ENCODE data around the gene CFP.
A peak's percentile ranks its signal among the peaks of the same experiment; 100 is the strongest.
"Not testable (repeated sequence)": the region's sequence is repeated elsewhere in the genome, so short reads cannot be mapped to it uniquely, and the experiment has no call there.

CFP gene

DNA sequence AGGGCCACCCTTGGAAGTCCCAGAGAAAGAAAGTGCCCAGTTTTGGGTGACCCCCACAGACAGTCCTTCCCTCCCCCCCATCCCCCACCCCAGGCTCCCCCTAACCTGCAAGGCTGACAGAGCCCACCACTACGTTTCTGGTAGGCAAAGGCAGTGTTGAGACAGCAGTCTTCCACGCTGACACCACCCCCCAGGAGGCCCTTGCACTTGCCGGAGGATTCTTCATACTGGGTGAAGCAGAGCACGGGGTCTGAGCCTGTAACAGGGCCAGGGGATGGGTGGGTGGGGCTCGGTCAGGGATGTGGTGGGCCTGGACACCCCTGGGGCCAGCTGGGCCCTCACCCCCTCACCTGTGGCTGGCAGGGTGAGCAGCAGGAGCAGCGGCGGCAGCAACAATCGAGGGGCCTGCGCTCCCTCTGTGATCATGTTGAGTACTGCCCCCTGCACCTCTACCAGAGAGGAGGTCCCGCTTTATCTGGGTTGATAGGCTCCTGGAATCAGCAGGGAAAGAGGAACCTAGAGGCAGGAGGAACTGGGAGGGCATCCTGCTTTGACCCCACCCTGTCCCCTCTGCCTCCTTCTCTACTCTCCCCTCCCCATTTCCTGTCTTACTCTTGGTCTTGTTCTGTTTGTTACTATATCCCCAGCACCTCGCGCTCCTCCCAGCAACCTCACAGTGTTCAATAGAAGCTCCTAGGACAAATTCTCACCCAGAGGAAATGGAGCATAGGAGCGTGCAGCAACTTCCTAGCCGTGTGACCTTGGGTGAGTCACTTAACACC is at the start of gene CFP:
Gene CFP (minus strand): TSS at position 512 of the 782 bp plus-strand sequence. CDS start 86 bp downstream, at position 426.
- DNase-seq: no peak

DNA sequence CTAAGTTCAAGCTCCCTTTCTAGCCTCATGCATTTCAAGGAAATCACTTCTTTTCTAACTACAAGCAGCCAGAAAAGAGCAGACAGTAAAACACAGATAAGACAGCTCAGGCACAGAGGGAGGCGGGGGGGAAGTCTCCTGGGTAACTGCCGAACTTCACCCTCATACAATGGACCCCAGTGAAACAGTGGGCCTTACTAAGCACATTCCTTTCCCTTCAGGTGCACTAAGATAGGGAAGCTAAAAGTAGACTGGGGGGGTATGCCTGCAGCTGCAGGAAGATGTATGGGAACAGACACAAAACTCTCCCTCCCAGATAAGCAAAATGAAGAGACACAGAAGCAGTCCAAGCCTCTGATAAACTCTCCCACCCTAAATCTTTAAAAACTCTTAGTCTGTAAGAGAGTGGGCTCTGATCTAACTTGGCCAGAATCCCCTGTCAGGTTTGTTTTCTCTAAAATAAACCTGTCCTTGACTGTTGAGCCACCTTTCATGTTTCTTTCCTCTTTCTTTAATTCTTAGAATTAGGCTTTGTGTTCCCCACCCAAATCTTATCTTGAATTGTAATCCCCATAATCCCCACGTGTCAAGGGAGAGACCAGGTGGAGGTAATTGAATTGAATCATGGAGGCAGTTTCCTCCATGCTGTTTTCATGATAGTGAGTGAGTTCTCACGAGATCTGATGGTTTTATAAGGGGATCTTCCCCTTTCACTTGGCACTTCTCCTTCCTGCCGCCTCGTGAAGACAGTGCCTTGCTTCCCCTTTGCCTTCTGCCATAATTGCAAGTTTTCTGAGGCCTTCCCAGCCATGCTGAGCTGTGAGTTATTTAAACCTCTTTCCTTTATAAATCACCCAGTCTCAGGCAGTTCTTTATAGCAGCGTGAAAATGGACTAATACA is 46.5 kb upstream of the CFP start:
- not testable (repeated sequence) for DNase-seq

DNA sequence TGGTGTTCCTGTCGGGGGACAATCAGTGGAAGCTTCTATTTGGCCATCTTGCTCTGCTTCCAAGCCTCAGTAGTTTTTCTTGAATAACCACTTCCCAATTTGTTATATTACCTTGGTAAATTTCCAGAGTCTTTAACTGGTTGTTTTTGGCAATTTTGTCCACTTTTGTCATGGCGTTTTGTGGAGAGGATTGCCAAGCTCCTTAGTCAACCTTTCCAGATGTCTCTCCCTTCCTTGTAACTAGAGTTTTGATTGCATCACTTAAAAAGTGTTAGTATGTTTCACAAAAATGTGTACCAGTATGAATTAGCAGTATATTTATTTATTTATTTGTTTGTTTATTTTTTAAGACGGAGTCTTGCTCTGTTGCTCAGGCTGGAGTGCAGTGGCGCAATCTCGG is 45.0 kb upstream of the CFP start:
- DNase-seq: no peak

DNA sequence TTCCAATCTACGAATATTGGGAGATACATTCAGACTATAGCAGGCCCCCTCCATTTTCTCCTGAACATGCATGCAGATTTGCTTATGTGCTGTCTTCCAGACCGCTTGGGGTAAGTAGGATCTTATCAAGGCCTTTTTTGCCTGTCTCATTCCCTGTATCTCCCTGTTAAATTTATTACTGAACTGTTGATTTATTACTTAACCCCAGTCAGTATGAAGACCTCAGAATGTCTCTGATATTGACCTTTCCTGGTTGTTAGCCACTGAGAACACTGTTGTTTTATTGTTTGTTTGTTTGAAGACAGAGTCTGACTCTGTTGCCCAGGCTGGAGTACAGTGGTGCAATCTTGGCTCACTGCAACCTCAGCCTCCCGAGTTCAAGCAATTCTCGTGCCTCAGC is 36.1 kb upstream of the CFP start:
- DNase-seq: not testable (repeated sequence)

DNA sequence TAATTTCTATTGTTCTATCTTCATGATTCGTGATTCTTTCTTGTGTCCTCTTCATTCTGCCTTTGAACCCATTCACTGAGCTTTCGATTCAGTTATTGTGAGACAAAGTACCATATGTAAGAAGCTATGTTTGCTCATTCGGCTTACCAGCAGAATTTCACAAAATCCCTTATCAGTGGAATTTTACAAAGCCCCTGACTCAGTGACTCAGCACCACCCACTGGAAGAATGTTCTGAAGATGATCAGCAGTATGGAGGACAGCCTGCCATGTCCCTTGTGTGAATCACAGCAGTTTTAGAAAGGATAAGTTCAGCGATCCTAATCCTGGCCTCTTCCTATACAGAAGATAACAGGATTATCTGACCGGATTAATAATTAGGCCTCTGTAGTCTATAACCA is 35.0 kb upstream of the CFP start:
- DNase-seq: no peak

DNA sequence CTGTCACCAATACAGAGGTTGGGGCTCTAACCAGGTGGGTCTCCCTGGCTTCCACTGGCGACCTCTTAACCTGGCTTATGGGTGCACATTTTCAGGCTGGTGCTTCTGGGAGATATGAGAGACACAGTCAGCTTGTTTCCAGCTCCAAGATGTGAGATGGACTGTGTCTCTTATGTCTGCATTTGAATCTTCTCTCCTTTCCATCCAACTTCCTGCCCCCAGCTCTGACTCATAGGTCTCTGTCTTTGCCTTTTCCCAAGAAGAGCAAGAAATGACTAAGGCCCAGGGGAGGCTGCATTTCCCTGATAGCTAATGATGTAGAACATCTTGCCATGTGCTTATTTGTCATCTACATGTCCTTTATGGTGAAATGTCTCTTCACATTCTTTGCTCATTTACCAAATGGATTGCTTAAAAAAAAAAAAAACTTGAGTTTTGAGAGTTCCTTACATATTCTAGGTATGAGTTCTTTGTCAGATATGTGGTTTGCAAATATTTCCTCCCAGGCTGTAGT is 32.5 kb upstream of the CFP start:
- no peak for DNase-seq

DNA sequence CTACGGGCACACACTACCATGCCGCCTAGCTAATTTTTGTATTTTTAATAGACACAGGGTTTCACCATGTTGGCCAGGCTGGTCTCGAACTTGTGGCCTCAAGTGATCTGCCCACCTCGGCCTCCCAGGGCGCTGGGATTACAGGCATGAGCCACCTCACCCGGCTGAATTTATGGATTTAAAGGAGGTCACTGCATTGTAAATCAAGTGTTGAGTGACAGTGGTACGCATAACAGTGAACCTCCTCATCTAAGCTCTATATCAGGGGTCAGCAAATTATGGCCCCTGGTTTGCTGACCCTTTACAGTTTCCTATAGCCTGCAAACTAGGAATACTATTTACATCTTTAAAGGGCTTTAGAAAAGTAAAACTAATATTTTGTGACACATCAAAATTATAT is 31.8 kb upstream of the CFP start:
- no peak for DNase-seq

DNA sequence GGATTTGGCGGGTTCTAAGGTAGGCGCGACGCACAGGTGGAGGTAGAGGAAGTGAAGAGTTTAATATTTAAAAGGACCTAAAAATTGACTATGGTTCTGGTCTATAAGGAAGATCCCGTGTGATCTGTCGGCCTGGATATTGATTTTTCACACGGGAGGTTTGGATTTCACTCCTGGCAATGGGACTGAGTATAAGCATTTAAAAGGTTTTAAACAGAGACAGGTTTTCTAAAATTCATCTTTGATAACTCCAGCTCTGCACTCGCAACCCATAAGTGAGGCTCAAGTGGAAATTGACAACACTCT is 29.6 kb upstream of the CFP start:
- no peak for DNase-seq

DNA sequence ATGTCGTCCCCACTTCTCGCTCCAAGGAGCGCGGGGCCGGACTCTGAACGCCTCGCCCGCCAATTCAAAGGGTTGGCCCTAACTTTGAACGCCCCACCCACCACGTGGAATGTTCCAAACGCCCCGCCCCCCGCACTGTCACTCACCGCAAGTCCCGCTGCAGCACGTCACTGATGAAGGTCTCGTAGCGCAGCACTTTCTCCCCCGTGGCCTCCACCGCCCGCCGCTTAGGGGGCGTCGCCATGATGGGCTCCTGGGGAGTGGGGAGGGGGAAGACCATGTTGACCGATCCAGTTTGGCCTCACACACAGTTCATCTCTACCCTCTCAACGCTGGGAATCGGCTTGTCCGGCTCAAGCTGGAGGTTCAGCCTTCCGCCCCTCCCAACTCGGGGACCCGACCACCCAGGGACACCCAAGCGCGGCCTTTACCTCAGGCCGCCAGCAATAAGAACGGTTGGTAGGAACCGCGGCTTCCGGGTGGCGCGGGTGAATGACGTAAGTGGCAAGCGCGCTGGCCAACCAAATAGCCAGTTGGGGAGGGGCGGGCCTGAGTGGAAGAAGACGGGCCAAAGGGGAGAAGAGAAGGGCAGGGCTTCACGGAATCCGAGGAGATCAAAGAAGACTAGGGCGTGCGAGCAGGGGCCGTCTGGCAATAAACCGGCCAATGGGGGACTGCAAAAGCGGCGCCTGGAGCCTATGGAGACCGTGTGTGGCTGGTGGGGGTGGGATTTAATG is 29.1 kb upstream of the CFP start, which contains the start of gene UXT:
Gene UXT (minus strand): TSS at position 497 of the 737 bp plus-strand sequence. CDS start 253 bp downstream, at position 244.
- DNase-seq: peak; percentile 93 to 94

DNA sequence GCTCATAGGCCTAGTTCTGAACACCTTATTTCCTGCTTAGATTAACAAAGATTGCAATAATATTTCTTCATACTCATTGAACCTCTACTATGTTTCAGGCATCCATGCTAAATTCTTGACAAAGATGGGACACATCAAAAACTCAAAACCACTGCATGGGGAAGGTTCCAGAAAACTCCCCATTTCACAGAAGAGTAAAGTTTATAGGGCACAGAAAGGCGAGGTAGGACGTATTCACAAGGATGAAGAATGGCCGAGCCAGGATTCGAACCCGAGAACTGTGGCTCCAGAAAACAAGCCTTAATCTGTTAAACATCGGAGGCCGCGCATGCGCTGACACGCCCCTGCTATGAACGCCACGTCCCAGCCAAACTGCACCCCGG is 28.6 kb upstream of the CFP start:
- DNase-seq: no peak

DNA sequence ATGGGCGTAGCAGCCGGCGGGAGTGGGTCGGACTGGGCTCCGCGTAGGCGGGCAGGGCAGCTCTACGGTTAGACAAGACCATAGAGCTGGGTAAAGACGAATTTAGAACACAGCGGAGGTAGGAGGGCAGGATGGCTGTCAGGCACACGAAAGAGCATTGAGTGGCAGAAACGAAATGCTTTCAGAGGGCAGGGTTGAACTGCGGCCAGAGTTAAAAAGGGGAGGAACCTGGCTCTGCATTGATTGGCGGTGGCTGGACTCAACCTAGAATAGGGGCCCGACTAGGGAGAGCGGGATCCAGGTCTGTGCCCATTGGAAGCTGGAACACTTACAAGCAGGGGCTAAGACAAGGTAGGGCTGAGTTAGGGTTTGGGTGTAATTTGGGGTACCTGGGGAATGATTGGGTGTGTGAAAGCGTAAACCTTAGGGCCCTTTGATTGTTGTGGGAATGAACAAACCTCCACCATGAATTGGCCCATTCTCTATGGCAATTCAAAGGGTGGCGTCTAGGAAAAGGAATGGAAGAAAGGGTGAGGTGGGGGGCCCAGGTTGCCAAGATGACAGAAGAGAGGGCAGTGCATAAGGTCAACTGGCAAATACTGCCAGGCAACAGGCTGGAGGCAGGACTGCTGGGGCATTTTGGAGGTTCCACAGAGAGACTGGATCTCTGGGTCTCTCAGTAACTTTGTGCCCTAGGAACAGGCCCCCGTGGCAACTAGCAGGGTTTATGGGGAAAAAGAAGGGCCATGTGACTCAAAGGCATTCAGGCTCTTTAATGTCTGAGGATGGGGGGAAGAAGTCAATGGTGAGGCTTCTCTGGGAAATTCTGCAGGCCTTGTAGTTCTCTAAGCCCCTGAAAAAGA is 21.5 kb upstream of the CFP start:
- DNase-seq: no peak

DNA sequence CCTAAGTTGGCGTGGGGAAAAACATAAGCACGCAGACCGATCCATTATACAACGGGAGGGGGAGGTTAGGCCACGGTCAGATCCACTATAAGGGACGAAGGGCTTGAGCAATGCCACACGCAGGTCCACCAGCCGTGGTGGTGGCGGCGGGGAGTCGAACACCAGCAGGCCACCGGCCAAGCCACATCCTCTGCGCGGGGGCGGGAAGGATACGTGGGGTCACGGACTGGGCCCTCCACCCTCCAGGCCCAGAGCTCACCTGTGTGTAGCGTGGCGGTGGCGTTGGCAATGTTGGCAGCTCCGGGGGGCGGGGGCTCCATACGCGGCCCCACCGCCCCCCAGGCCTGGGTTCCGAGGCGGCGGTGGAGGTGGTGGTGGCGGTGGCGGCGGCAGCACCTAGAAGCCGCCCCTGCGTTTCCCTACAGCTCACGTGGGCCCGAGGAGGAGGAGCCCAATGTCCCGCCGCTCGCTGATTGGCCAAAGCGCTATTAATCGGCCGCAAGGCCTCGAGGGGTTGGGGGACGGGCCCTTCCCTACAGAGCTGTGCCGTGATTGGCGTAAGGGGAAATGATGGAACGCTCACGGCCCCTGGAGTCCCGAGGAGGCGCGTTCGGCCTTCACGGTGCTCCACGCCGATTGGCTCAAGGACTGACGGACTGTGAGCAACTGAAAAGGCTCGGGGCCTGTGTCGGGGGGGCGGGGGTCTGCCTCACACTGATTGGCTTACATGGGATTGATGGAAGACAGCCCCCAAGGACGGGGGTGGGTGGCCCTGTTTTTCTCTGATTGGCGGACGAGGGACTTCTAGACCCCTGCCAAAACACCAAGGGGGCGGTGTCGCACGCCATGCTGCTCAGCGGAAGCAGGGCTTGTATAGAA is 20.7 kb upstream of the CFP start, which contains the start of gene ELK1:
Gene ELK1 (minus strand): TSS at position 400 of the 879 bp plus-strand sequence. CDS start 9,122 bp downstream, outside the sequence.
- peak; percentile 98 to 99 for DNase-seq

DNA sequence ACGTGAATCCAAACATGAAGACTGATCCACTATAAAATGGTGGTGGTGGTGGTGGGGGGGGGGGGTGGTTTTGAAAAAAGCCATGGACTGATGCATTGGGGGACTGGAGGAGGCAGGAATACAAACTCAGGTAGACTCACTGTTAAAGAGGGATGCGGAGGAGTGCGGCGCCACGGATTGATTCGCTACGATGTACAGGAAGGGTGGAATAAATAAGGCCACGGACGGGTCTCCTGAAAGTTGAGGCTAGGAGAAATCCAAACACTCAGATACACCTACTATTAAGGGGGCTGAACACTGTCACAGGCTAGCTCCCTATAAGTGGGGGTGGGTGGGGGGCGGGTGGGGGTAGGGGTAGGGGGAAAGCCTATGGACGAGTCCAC is 20.0 kb upstream of the CFP start:
- DNase-seq: no peak

DNA sequence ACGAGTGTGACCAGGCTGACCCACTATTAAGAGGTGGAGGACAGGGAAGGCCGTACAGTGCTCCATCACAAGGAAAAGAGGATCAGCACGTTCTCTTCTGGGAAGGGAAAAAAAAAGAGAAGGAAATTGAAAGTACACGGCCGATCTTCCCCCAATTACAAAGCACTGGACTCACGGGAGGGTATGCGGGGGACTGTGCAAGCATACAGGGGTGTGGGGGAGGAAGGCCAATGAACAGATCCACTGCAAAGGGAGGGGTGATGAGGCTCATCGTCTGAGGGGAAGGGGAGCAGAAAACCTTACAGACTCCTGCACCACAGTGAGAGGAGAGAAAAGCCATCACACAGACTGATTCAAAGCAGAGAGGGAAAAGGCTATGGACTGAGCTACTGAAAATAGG is 19.5 kb upstream of the CFP start:
- DNase-seq: no peak

DNA sequence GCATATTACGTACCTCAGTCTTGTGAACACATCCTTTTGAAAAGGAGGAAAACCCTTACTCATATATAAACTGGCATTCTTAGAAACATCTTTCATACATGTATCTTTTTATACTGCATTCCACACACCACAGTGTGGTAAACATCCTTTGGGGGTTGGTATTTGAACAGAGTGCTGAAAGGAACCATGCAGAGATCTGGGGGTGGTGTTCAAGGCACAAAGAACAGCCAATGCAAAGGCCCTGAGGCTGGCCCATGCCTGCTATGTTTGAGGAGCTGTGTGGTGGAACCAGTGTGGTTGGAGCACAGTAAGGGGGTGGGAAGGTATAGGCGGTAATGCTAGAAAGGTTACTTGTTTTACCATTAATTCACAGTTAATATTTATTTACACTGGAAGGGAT is 18.6 kb upstream of the CFP start:
- no peak for DNase-seq

DNA sequence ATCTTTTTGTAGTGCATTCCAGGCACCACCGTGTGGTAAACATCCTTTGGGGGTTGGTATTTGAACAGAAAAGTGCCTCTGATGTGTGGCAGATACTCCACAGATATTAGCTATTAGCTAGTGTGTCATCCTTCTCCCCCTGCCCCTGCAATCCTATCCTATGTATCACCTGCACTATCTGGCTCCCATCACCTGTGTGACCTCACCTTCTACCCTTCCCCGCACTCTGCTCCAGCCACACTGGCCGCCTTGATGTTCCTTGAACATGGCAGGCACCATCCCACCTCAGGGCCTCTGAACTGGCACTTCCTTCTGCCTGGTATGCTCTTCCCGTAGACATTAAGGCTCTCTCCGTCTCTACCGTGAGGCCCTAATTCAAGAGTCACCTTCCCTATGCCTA is 16.9 kb upstream of the CFP start:
- no peak for DNase-seq

DNA sequence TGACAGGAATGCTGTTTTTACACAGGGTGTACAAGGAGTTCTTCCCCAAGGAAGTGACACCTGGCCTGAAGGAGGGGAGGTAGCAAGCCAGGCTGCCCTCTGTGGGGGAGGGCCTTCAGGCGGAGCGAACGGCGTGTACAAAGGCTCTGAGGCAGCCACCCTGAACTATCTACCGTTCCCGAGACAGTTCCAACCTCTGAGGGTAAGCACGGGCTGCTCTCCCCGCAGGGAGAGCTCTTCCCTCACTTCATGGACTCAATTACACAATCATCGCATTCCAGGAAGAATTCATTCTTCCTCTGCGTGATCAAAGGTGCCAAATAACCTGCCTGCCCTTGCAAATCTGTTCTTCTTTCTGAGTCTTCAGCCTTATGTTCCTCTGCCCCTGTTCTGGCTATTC is 15.8 kb upstream of the CFP start:
- no peak for DNase-seq

DNA sequence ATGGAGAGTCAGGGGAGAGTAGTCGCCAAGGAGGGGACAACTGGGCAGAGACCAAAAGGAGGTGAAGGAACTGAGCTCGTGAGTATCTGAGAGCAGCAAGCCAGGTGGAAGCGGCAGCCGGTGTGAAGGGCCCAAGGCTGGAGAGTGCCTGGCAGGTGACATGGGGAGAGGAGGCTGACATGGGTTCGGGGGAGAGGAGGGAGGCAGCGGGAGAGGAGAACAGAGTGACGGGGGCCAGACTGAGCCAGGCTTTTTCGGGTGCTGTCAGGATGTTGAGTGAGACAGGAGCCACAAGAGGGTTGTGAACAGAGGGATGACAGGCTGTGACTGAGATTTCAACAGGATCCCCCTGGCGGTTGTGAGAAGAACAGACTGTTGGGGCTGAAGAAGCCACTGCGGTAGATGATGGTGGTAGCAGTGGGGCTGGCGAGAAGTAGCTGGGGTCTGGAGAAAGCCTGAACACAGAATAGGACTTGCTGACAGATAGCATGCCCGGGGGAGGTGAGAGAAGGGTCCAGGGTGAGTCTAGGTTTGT is 14.9 kb upstream of the CFP start:
- no peak for DNase-seq

DNA sequence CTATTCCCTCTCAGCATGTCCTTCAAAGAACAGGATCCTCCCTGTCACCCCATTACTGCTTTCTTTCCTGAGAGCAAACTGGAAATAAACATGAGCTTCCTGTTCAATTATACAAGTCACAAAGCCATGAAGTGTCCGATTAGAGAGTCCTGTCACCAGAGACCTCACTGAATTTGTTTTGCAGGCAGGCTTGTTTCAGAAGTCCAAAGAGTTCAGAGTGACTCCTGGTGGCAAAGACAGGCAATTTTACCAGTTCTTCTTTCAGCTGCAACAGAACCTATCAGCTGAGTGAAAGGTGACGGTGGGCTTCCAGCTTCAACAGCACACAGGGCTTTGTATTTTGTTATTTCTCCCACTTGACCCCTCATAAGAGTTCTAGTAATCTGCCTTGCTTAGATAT is 14.2 kb upstream of the CFP start:
- DNase-seq: peak in 1 of 2 experiments; percentile 16

DNA sequence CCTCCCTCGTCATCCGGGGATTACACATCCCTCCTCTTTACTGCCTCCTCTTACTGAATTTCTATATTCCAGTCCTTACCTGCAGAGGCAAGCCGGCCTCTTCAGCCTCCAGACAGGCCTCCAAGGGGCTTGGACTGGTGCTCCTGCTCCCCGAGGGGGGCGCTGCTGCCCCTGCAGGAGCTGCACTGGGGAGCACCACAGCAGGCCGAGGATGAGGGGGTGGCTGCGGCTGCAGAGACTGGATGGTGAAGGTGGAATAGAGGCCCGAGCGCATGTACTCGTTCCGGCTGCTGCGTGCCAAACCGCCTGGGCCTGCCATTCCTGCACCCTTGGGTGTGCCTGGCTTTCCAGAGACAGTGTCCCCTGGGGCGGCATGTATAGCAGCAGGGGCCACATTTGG is 9.1 kb upstream of the CFP start:
- no peak for DNase-seq

All from NCI-H2081 (cell line).